HEK293 (cell line): Measurements from ENCODE around the gene TMEM179.

Source experiments
- CTCF ChIA-PET: fragments of 350-600 bp; formaldehyde crosslinking; extraction: SDS; loops from one replicate; lab custom pipeline; 2021; ENCODE audit warnings: antibody characterized with exemption; lab: Yijun Ruan, JAX
- POLR2A ChIA-PET: fragments of 300-600 bp; formaldehyde crosslinking; extraction: SDS; loops from one replicate; lab custom pipeline; 2020; ENCODE audit warnings: antibody characterized with exemption, inconsistent platforms; lab: Yijun Ruan, JAX
- H3K27ac ChIP-seq: fragments of 200-500 bp; sonication (Bioruptor generic); 2 replicates; pipeline ENCODE4 v1.5.1; 2014; ENCODE audit warnings: low read depth, low read length, control low read depth, inconsistent platforms; ENCODE audit errors: extremely low read depth
- H3K36me3 ChIP-seq, 2 experiments: fragments of 200-500 bp in 1 of 2; sonication (Bioruptor generic) in 1 of 2; 1 replicate in 1 of 2; 2 replicates in 1 of 2; pipeline ENCODE4 v1.5.1; 2014 to 2017; ENCODE audit warnings: inconsistent platforms in 2 of 2, low read length in 2 of 2; ENCODE audit not compliant: control insufficient read depth in 2 of 2, insufficient read depth in 1 of 2
- H3K4me1 ChIP-seq: fragments of 200-500 bp; sonication (Bioruptor generic); 2 replicates; pipeline ENCODE4 v1.5.1; 2014; ENCODE audit warnings: mild to moderate bottlenecking, low read length, inconsistent platforms; ENCODE audit not compliant: control insufficient read depth, insufficient read depth
- H3K4me3 ChIP-seq: 2 replicates; pipeline ENCODE4 v1.5.1; 2011; ENCODE audit warnings: low read depth, mild to moderate bottlenecking, control low read depth, low read length, moderate library complexity
- H3K9me3 ChIP-seq: fragments of 200-500 bp; sonication (Bioruptor generic); 2 replicates; pipeline ENCODE4 v1.5.1; 2014; ENCODE audit warnings: low read depth, low read length, inconsistent platforms; ENCODE audit not compliant: control insufficient read depth, insufficient read depth
- MYNN ChIP-seq: fragments of 450-650 bp; formaldehyde crosslinking; IDR thresholded peaks from 2 replicates; pipeline ENCODE4 v1.5.1; 2016; ENCODE audit warnings: missing biosample characterization, missing genetic modification characterization, borderline replicate concordance
- ZBTB1 ChIP-seq: fragments of 450-650 bp; formaldehyde crosslinking; IDR thresholded peaks from 2 replicates; pipeline ENCODE4 v1.5.1; 2016; ENCODE audit warnings: missing biosample characterization, missing genetic modification characterization
- ZIC2 ChIP-seq: fragments of 450-650 bp; formaldehyde crosslinking; IDR thresholded peaks from 2 replicates; pipeline ENCODE4 v1.5.1; 2016; ENCODE audit warnings: missing biosample characterization, missing genetic modification characterization
- ZNF138 ChIP-seq: fragments of 450-650 bp; formaldehyde crosslinking; IDR thresholded peaks from 2 replicates; pipeline ENCODE4 v1.5.1; 2016; ENCODE audit warnings: missing biosample characterization, missing genetic modification characterization, borderline replicate concordance
- ZNF146 ChIP-seq: fragments of 450-650 bp; formaldehyde crosslinking; IDR thresholded peaks from 2 replicates; pipeline ENCODE4 v1.5.1; 2016; ENCODE audit warnings: missing biosample characterization, missing genetic modification characterization
- ZNF600 ChIP-seq: fragments of 450-650 bp; formaldehyde crosslinking; IDR thresholded peaks from 2 replicates; pipeline ENCODE4 v1.5.1; 2016; ENCODE audit warnings: missing biosample characterization, missing genetic modification characterization
- ZNF76 ChIP-seq: fragments of 450-650 bp; formaldehyde crosslinking; IDR thresholded peaks from 2 replicates; pipeline ENCODE4; 2016; ENCODE audit warnings: low read depth, missing biosample characterization, missing genetic modification characterization, borderline replicate concordance
- ZSCAN16 ChIP-seq: fragments of 450-650 bp; formaldehyde crosslinking; IDR thresholded peaks from 2 replicates; pipeline ENCODE4 v1.5.1; 2016; ENCODE audit warnings: missing biosample characterization, missing genetic modification characterization
- TF ChIP-seq, protein P1 (sequence below): fragments of 450-650 bp; formaldehyde crosslinking; IDR thresholded peaks from 2 replicates; pipeline ENCODE4 v1.5.1; 2016; ENCODE audit warnings: missing biosample characterization, missing genetic modification characterization, low read depth
- TF ChIP-seq, protein P2 (sequence below): fragments of 450-650 bp; formaldehyde crosslinking; IDR thresholded peaks from 2 replicates; pipeline ENCODE4 v1.5.1; 2016; ENCODE audit warnings: missing biosample characterization, missing genetic modification characterization
- TF ChIP-seq, protein P3 (sequence below): fragments of 450-650 bp; formaldehyde crosslinking; IDR thresholded peaks from 2 replicates; pipeline ENCODE4 v1.5.1; 2016; ENCODE audit warnings: missing biosample characterization, missing genetic modification characterization
- TF ChIP-seq, protein P4 (sequence below): fragments of 450-650 bp; formaldehyde crosslinking; IDR thresholded peaks from 2 replicates; pipeline ENCODE4 v1.5.1; 2016; ENCODE audit warnings: missing biosample characterization, missing genetic modification characterization
- TF ChIP-seq, protein P5 (sequence below): fragments of 450-650 bp; formaldehyde crosslinking; optimal IDR thresholded peaks from 2 replicates; pipeline ENCODE3; 2016; ENCODE audit warnings: missing biosample characterization, mild to moderate bottlenecking, missing genetic modification characterization
- TF ChIP-seq, protein P6 (sequence below): fragments of 450-650 bp; formaldehyde crosslinking; IDR thresholded peaks from 2 replicates; pipeline ENCODE4 v1.5.1; 2016; ENCODE audit warnings: missing biosample characterization, missing genetic modification characterization

Gene TMEM179

DNA sequence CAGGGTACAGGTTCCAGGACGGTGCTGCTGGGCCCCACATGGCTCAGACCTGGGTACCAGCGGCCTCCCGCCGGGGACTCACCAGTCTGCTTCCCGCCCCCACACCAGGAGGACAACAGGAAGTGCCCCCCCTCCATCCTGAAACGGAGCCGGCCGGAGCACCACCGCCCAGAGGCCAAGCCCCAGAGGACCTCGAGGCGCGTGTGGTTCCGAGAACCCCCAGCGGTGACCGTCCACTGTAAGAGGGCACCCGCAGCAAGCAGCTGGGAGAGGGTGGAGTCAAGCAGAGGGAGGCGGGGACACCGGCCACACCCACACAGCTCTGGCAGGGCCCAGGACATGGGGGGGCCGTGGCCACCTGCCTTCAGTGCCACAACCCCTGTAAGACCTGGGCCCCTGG, 16.9 kb downstream of the TMEM179 start (continued):
- TF ChIP-seq, protein P1, sequence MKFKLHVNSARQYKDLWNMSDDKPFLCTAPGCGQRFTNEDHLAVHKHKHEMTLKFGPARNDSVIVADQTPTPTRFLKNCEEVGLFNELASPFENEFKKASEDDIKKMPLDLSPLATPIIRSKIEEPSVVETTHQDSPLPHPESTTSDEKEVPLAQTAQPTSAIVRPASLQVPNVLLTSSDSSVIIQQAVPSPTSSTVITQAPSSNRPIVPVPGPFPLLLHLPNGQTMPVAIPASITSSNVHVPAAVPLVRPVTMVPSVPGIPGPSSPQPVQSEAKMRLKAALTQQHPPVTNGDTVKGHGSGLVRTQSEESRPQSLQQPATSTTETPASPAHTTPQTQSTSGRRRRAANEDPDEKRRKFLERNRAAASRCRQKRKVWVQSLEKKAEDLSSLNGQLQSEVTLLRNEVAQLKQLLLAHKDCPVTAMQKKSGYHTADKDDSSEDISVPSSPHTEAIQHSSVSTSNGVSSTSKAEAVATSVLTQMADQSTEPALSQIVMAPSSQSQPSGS (tag by site-specific recombination) = no peak
- TF ChIP-seq, protein P2, sequence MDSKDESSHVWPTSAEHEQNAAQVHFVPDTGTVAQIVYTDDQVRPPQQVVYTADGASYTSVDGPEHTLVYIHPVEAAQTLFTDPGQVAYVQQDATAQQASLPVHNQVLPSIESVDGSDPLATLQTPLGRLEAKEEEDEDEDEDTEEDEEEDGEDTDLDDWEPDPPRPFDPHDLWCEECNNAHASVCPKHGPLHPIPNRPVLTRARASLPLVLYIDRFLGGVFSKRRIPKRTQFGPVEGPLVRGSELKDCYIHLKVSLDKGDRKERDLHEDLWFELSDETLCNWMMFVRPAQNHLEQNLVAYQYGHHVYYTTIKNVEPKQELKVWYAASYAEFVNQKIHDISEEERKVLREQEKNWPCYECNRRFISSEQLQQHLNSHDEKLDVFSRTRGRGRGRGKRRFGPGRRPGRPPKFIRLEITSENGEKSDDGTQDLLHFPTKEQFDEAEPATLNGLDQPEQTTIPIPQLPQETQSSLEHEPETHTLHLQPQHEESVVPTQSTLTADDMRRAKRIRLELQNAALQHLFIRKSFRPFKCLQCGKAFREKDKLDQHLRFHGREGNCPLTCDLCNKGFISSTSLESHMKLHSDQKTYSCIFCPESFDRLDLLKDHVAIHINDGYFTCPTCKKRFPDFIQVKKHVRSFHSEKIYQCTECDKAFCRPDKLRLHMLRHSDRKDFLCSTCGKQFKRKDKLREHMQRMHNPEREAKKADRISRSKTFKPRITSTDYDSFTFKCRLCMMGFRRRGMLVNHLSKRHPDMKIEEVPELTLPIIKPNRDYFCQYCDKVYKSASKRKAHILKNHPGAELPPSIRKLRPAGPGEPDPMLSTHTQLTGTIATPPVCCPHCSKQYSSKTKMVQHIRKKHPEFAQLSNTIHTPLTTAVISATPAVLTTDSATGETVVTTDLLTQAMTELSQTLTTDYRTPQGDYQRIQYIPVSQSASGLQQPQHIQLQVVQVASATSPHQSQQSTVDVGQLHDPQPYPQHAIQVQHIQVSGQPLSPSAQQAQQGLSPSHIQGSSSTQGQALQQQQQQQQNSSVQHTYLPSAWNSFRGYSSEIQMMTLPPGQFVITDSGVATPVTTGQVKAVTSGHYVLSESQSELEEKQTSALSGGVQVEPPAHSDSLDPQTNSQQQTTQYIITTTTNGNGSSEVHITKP (tag by site-specific recombination) = no peak
- no peak for TF ChIP-seq ZNF138 (tag by site-specific recombination)

DNA sequence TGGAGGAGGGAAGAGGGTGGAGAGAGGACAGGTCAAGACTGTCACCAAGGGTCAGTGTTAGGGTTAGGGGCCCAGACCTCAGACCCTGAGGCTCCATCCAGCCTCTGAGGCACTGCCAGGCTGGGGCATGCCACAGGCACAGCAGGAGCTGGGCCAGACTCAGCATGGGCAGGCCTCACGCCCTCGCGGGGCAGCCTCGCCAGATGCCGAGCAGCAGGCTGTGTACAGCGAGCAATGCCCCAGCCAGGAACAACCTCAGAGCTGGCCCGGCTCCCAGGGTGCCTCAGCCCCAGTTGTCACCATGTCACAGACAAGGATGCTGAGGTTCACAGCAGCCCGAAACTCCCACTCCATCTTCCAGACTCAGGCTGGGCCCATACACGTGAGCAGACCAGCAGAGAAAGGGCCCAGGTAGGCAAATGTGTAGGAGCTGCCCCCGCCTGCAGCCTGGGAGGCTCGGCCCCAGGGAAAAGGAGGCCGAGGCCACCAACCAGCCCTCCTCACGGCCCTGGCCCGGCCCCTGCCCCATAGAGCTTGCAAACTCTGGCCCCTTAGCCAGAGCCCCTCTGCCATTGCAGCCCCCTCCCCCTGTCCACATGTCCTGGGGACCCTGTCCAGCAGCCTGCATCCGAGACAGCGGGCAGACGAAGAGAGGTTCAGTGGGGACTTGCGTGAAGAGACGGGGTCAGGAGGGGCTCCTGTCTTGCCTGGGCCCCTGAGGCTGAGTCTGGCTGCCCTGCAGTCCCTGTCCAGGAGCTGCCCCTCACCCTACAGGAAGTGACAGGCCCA, 17.5 kb downstream of the TMEM179 start:
- Histone ChIP-seq H3K4me1 (no peaks in the 10 kb centered on the region), H3K4me3 (no peak overlapping the region), H3K27ac (no peak overlapping the region), H3K9me3 (no peaks in the 10 kb centered on the region), H3K36me3 (no peaks in the 10 kb centered on the region)
- TF ChIP-seq, protein P3, sequence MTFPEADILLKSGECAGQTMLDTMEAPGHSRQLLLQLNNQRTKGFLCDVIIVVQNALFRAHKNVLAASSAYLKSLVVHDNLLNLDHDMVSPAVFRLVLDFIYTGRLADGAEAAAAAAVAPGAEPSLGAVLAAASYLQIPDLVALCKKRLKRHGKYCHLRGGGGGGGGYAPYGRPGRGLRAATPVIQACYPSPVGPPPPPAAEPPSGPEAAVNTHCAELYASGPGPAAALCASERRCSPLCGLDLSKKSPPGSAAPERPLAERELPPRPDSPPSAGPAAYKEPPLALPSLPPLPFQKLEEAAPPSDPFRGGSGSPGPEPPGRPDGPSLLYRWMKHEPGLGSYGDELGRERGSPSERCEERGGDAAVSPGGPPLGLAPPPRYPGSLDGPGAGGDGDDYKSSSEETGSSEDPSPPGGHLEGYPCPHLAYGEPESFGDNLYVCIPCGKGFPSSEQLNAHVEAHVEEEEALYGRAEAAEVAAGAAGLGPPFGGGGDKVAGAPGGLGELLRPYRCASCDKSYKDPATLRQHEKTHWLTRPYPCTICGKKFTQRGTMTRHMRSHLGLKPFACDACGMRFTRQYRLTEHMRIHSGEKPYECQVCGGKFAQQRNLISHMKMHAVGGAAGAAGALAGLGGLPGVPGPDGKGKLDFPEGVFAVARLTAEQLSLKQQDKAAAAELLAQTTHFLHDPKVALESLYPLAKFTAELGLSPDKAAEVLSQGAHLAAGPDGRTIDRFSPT (tag by site-specific recombination) = peak; percentile 26; the same call in 1 of the 2 replicates
- peak; percentile 87 for TF ChIP-seq ZIC2 (tag by site-specific recombination)
- TF ChIP-seq ZBTB1 (tag by site-specific recombination) = no peak
- TF ChIP-seq, protein P4, sequence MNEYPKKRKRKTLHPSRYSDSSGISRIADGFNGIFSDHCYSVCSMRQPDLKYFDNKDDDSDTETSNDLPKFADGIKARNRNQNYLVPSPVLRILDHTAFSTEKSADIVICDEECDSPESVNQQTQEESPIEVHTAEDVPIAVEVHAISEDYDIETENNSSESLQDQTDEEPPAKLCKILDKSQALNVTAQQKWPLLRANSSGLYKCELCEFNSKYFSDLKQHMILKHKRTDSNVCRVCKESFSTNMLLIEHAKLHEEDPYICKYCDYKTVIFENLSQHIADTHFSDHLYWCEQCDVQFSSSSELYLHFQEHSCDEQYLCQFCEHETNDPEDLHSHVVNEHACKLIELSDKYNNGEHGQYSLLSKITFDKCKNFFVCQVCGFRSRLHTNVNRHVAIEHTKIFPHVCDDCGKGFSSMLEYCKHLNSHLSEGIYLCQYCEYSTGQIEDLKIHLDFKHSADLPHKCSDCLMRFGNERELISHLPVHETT = no peak
- TF ChIP-seq ZNF600 (tag by site-specific recombination) = peak; percentile 47; the same call in 1 of the 2 replicates
- TF ChIP-seq, protein P5, sequence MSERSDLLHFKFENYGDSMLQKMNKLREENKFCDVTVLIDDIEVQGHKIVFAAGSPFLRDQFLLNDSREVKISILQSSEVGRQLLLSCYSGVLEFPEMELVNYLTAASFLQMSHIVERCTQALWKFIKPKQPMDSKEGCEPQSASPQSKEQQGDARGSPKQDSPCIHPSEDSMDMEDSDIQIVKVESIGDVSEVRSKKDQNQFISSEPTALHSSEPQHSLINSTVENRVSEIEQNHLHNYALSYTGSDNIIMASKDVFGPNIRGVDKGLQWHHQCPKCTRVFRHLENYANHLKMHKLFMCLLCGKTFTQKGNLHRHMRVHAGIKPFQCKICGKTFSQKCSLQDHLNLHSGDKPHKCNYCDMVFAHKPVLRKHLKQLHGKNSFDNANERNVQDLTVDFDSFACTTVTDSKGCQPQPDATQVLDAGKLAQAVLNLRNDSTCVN (tag by site-specific recombination) = no peak
- ChIA-PET POLR2A (no interaction called here), CTCF (interaction anchor here (0.7 kb wide), 1 partner anchor 509 kb away, joined by 3 read pairs; no protein-coding TSS in a partner anchor)

DNA sequence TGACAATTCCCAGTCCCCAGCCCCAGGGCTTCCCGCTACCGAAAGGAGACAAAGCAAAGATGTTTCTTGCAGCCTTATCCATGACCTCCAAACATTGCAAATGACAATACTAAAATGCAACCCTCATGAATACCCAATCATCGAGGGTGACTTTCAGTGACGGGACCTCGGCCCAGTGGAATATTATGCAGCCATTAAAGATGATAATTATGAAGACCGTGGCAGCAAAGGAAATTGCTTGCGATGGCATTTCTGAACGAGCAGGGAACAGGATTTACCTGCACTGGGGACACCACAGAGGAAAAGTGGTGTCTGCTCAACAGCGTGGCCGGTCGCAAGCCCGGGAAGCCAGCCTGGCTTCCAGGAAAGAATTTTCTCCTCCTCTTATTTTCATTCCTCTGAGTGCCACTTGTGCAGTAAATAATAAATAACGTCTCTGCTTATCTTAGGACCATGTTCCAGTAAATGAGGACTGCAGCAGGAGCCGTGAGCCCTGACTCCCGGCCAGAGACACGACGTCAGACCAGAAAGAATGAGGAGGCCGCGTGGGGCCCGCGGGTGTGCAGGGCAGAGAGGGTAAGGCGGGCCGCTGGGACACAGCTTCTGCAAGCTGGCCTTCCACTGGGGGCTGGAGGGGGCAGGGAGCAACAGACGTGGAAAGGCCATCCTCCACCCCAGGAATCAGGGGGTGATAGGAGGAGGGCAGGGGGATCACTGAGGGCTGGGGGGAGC, 18.4 kb downstream of the TMEM179 start:
- H3K36me3 ChIP-seq = no peaks in the 10 kb centered on the region
- no peak overlapping the region for H3K27ac ChIP-seq
- no peak overlapping the region for H3K4me3 ChIP-seq
- TF ChIP-seq MYNN (tag by site-specific recombination) = no peak
- TF ChIP-seq, protein P6, sequence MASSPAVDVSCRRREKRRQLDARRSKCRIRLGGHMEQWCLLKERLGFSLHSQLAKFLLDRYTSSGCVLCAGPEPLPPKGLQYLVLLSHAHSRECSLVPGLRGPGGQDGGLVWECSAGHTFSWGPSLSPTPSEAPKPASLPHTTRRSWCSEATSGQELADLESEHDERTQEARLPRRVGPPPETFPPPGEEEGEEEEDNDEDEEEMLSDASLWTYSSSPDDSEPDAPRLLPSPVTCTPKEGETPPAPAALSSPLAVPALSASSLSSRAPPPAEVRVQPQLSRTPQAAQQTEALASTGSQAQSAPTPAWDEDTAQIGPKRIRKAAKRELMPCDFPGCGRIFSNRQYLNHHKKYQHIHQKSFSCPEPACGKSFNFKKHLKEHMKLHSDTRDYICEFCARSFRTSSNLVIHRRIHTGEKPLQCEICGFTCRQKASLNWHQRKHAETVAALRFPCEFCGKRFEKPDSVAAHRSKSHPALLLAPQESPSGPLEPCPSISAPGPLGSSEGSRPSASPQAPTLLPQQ (tag by site-specific recombination) = 0 out of 2 replicates have a peak, but pooled peaks have one; percentile 20
- TF ChIP-seq ZNF146 (tag by site-specific recombination) = peak; percentile 88
- TF ChIP-seq ZNF76 (tag by site-specific recombination) = no peak
- TF ChIP-seq ZSCAN16 (tag by site-specific recombination) = no peak
- H3K9me3 ChIP-seq = no peaks in the 10 kb centered on the region
- no peaks in the 10 kb centered on the region for H3K4me1 ChIP-seq
- CTCF ChIA-PET = no interaction called here
- POLR2A ChIA-PET = no interaction called here
